HepG2 (cell line): ENCODE results near the gene SETD1A. TPM values are rescaled to one million over a fixed set of nuclear protein-coding genes. Genes with fewer than 3 reads are reported as not detected.

Source experiments
- ADNP ChIP-seq: sonication (generic); formaldehyde crosslinking; IDR thresholded peaks from 2 replicates; pipeline ENCODE4 v1.4.0; 2020; ENCODE audit warnings: missing genetic modification reagents
- BORCS8-MEF2B ChIP-seq: sonication (generic); formaldehyde crosslinking; IDR thresholded peaks from 2 replicates; pipeline ENCODE4 v1.8.0; 2022; ENCODE audit warnings: mild to moderate bottlenecking, missing genetic modification reagents
- DMAP1 ChIP-seq: IDR thresholded peaks from 2 replicates; pipeline ENCODE4 v1.6.1; 2016
- ETV5 ChIP-seq: IDR thresholded peaks from 2 replicates; pipeline ENCODE4 v1.6.1; 2018; ENCODE audit warnings: missing biosample characterization, missing genetic modification reagents, inconsistent platforms, borderline replicate concordance
- GRHL1 ChIP-seq: sonication (generic); formaldehyde crosslinking; conservative IDR thresholded peaks from 2 replicates; pipeline ENCODE4 v1.8.0; 2022; ENCODE audit warnings: missing genetic modification reagents
- STAT6 ChIP-seq: sonication (generic); formaldehyde crosslinking; IDR thresholded peaks from 2 replicates; pipeline ENCODE4 v1.4.0; 2020; ENCODE audit warnings: missing genetic modification reagents, mild to moderate bottlenecking, borderline replicate concordance
- TFE3 ChIP-seq: IDR thresholded peaks from 2 replicates; pipeline ENCODE4 v1.6.1; 2016
- USF2 ChIP-seq, 2 experiments: sonication (generic) in 1 of 2; formaldehyde crosslinking in 1 of 2; IDR thresholded peaks; 2 replicates each; pipeline versions ENCODE4 v1.5.1 to v1.6.1; 2011 to 2020; ENCODE audit warnings: borderline replicate concordance in 1 of 2, low read depth in 1 of 2, low read length in 1 of 2, mild to moderate bottlenecking in 1 of 2, missing genetic modification reagents in 1 of 2, moderate library complexity in 1 of 2
- ZBTB46 ChIP-seq: sonication (generic); formaldehyde crosslinking; IDR thresholded peaks from 2 replicates; pipeline ENCODE4 v1.4.0; 2020; ENCODE audit warnings: mild to moderate bottlenecking, missing genetic modification reagents, borderline replicate concordance
- ZFP1 ChIP-seq: IDR thresholded peaks from 2 replicates; pipeline ENCODE4 v1.6.1; 2016
- ZNF225 ChIP-seq: sonication (generic); formaldehyde crosslinking; IDR thresholded peaks from 2 replicates; pipeline ENCODE4 v1.4.0; 2020; ENCODE audit warnings: mild to moderate bottlenecking, missing genetic modification reagents
- ZNF230 ChIP-seq: sonication (generic); formaldehyde crosslinking; IDR thresholded peaks from 2 replicates; pipeline ENCODE4 v1.4.0; 2020; ENCODE audit warnings: mild to moderate bottlenecking, missing genetic modification reagents
- ZNF234 ChIP-seq: sonication (generic); formaldehyde crosslinking; conservative IDR thresholded peaks from 2 replicates; pipeline ENCODE4 v1.5.1; 2020; ENCODE audit warnings: mild to moderate bottlenecking, missing genetic modification reagents
- ZNF383 ChIP-seq: sonication (generic); formaldehyde crosslinking; IDR thresholded peaks from 2 replicates; pipeline ENCODE4 v1.4.0; 2020; ENCODE audit warnings: missing genetic modification reagents, mild to moderate bottlenecking, borderline replicate concordance
- ZNF576 ChIP-seq: sonication (generic); formaldehyde crosslinking; IDR thresholded peaks from 2 replicates; pipeline ENCODE4 v1.4.0; 2020; ENCODE audit warnings: mild to moderate bottlenecking, missing genetic modification reagents
- ZNF607 ChIP-seq: sonication (generic); formaldehyde crosslinking; IDR thresholded peaks from 2 replicates; pipeline ENCODE4 v1.5.1; 2020; ENCODE audit warnings: missing genetic modification reagents, mild to moderate bottlenecking, borderline replicate concordance
- ZSCAN30 ChIP-seq: sonication (generic); formaldehyde crosslinking; IDR thresholded peaks from 2 replicates; pipeline ENCODE4 v1.5.0; 2020; ENCODE audit warnings: mild to moderate bottlenecking, missing genetic modification reagents
- polyA plus RNA-seq, 8 experiments: library from polyadenylated mRNA; depleted of rRNA in 3 of 8; stranded (reverse) in 7 of 8; unstranded in 1 of 8; fragments of >200 nt; fragmentation: Illumina TruSeq in 4 of 8; extraction: Trizol in 4 of 8; gene quantifications; 2 replicates each; pipeline versions ENCODE4 v1.2.1 to v1.2.3, GENCODE V29; 2011 to 2016; ENCODE audit warnings: low read depth in 4 of 8, missing spikeins in 1 of 8, mixed read lengths in 1 of 8; ENCODE audit not compliant: insufficient read depth in 1 of 8
- total RNA-seq, 5 experiments: library from RNA; depleted of rRNA; stranded (reverse); fragments of >200 nt; fragmentation: Illumina TruSeq; extraction: Trizol; gene quantifications; 2 replicates each; pipeline ENCODE4 v1.2.3, GENCODE V29; 2016; ENCODE audit warnings: low read depth in 1 of 5

SETD1A gene
- total and polyA plus RNA-seq, 2 of the 13 experiments (the other 11 are each of a cell fraction or from before 2014, with no cell fraction given) = 3.8 to 5.6 TPM

GRCh38 chr16:30996985-30997724 is 39.6 kb downstream of the SETD1A start (continued):
- no peak for TF ChIP-seq ZNF225 (CRISPR knock-in tag)
- no peak; the same call in 1 of the 2 replicates for TF ChIP-seq ZNF230 (CRISPR knock-in tag)
- peak; percentile 87 for TF ChIP-seq BORCS8-MEF2B (CRISPR knock-in tag)
- TF ChIP-seq GRHL1 = no peak
- TF ChIP-seq ZBTB46 = no peak
- TF ChIP-seq ZSCAN30 = no peak
- no peak for TF ChIP-seq ADNP
- no peak for TF ChIP-seq USF2 (IDR thresholded peaks at IDR 0.05; ENCODE audit: low read depth, low read length)
- no peak; the same call in 1 of the 2 replicates for TF ChIP-seq USF2 (CRISPR knock-in tag; IDR thresholded peaks at IDR 0.05; ENCODE audit: borderline replicate concordance)
- peak; percentile 58 for TF ChIP-seq ZFP1 (CRISPR knock-in tag)
- TF ChIP-seq ETV5 = peak; percentile 25
- TF ChIP-seq TFE3 = 0 out of 2 replicates have a peak, but pooled peaks have one; percentile 34
- peak; percentile 57 for TF ChIP-seq DMAP1
- 0 out of 2 replicates have a peak, but pooled peaks have one; percentile 56 for TF ChIP-seq ZNF607 (CRISPR knock-in tag)
- TF ChIP-seq ZNF576 (CRISPR knock-in tag) = no peak
- TF ChIP-seq STAT6 (CRISPR knock-in tag) = no peak; the same call in 1 of the 2 replicates
- TF ChIP-seq ZNF383 (CRISPR knock-in tag) = no peak
- 0 out of 2 replicates have a peak, but pooled peaks have one; percentile 39 for TF ChIP-seq ZNF234 (CRISPR knock-in tag)
